ENCODE measurements around the gene PDZD4.

PDZD4 gene

GRCh38 chrX:153867671-153868070 lies 37.3 kb upstream of the PDZD4 start:
- DNase-seq = no peak

- no peak for DNase-seq
These were observed 36.8 kb upstream of the PDZD4 start for GRCh38 chrX:153867139-153867538.

GRCh38 chrX:153866302-153867019 lies 36.1 kb upstream of the PDZD4 start:
- DNase-seq = no peak

- DNase-seq = no peak
These were observed 35.3 kb upstream of the PDZD4 start for GRCh38 chrX:153865685-153866084.

GRCh38 chrX:153865321-153865580 lies 34.9 kb upstream of the PDZD4 start:
- DNase-seq = no peak

GRCh38 chrX:153864561-153865320 lies 34.4 kb upstream of the PDZD4 start:
- no peak for DNase-seq

GRCh38 chrX:153864101-153864500 lies 33.8 kb upstream of the PDZD4 start:
- no peak for DNase-seq

- no peak for DNase-seq
These were observed 33.1 kb upstream of the PDZD4 start for GRCh38 chrX:153863251-153863991.

- no peak for DNase-seq
These were observed 32.3 kb upstream of the PDZD4 start for GRCh38 chrX:153862369-153863250.

- no peak for DNase-seq
These were observed 31.5 kb upstream of the PDZD4 start for GRCh38 chrX:153861733-153862310.

GRCh38 chrX:153861151-153861550 lies 30.8 kb upstream of the PDZD4 start:
- DNase-seq = no peak

GRCh38 chrX:153857348-153857903 lies 27.1 kb upstream of the PDZD4 start:
- DNase-seq = no peak

GRCh38 chrX:153854702-153855101 lies 24.4 kb upstream of the PDZD4 start:
- no peak for DNase-seq

- no peak for DNase-seq
These were observed 23.5 kb upstream of the PDZD4 start for GRCh38 chrX:153853902-153854267.

GRCh38 chrX:153853180-153853901 lies 23.0 kb upstream of the PDZD4 start:
- no peak for DNase-seq

- DNase-seq = no peak
These were observed 21.6 kb upstream of the PDZD4 start for GRCh38 chrX:153851981-153852380.

GRCh38 chrX:153848325-153848724 lies 18.0 kb upstream of the PDZD4 start:
- DNase-seq = no peak

GRCh38 chrX:153845842-153846241 lies 15.5 kb upstream of the PDZD4 start:
- no peak for DNase-seq

GRCh38 chrX:153845195-153845594 lies 14.9 kb upstream of the PDZD4 start:
- no peak for DNase-seq

- DNase-seq = no peak
These were observed 14.3 kb upstream of the PDZD4 start for GRCh38 chrX:153844509-153845082.

- DNase-seq = no peak
These were observed 6.6 kb upstream of the PDZD4 start for GRCh38 chrX:153836921-153837320.

All from NCI-H446 treated with DMSO at 0.1 percent for 48 hours (cell line).